ENCODE results near the gene ATP6V0A4.
"Not testable (repeated sequence)": the region's sequence is repeated elsewhere in the genome, so short reads cannot be mapped to it uniquely, and the experiment has no call there.

The ATP6V0A4 gene

GRCh38 chr7:138821912-138822311 is 23.9 kb upstream of the ATP6V0A4 start:
- TF ChIP-seq, protein P1, sequence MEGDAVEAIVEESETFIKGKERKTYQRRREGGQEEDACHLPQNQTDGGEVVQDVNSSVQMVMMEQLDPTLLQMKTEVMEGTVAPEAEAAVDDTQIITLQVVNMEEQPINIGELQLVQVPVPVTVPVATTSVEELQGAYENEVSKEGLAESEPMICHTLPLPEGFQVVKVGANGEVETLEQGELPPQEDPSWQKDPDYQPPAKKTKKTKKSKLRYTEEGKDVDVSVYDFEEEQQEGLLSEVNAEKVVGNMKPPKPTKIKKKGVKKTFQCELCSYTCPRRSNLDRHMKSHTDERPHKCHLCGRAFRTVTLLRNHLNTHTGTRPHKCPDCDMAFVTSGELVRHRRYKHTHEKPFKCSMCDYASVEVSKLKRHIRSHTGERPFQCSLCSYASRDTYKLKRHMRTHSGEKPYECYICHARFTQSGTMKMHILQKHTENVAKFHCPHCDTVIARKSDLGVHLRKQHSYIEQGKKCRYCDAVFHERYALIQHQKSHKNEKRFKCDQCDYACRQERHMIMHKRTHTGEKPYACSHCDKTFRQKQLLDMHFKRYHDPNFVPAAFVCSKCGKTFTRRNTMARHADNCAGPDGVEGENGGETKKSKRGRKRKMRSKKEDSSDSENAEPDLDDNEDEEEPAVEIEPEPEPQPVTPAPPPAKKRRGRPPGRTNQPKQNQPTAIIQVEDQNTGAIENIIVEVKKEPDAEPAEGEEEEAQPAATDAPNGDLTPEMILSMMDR (IDR thresholded peaks at IDR 0.05; ENCODE audit: low read depth, low read length) = no peak
- DNase-seq (ENCODE audit: extremely low read depth, low read depth) = no peak

GRCh38 chr7:138819625-138820024 is 21.6 kb upstream of the ATP6V0A4 start:
- DNase-seq (ENCODE audit: extremely low read depth, low read depth) = no peak
- TF ChIP-seq, protein P1 (IDR thresholded peaks at IDR 0.05; ENCODE audit: low read depth, low read length) = no peak

- TF ChIP-seq, protein P1 (IDR thresholded peaks at IDR 0.05; ENCODE audit: low read depth, low read length) = no peak
- no peak for DNase-seq (ENCODE audit: extremely low read depth, low read depth)
Observed at GRCh38 chr7:138816650-138817049, 18.7 kb upstream of the ATP6V0A4 start.

GRCh38 chr7:138814816-138815332 is 16.9 kb upstream of the ATP6V0A4 start:
- TF ChIP-seq, protein P1 (IDR thresholded peaks at IDR 0.05; ENCODE audit: low read depth, low read length) = no peak
- DNase-seq (ENCODE audit: extremely low read depth, low read depth) = no peak

- DNase-seq (ENCODE audit: extremely low read depth, low read depth) = no peak
- TF ChIP-seq, protein P1 (IDR thresholded peaks at IDR 0.05; ENCODE audit: low read depth, low read length) = no peak
Observed at GRCh38 chr7:138813945-138814344, 15.9 kb upstream of the ATP6V0A4 start.

DNA sequence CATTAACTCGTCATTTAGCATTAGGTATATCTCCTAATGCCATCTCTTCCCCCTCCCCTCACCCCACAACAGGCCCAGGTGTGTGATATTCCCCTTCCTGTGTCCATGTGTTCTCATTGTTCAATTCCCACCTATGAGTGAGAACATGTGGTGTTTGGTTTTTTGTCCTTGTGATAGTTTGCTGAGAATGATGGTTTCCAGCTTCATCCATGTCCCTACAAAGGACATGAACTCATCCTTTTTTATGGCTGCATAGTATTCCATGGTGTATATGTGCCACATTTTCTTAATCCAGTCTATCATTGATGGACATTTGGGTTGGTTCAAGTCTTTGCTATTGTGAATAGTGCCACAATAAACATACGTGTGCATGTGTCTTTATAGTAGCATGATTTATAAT is 13.3 kb upstream of the ATP6V0A4 start:
- DNase-seq (ENCODE audit: extremely low read depth, low read depth) = not testable (repeated sequence)

DNA sequence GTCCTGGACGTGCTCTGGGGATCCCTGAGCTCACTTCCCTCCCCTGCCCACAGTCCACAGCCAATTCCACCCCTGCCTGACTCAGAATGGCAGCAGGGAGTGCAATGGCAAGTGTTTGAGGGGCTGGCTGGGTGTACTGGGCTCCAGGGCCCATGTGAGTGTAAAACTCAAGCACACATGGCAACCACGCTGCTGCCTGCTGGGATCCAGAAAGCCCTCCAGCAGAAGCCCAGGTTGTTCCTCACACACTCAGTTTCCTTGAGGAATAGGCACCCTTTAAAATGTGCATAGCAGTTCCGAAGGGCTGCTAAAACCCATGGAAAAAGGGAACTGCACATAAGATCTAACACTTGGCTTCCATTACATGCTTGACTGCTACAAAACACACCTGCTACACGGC is 11.3 kb upstream of the ATP6V0A4 start:
- TF ChIP-seq, protein P1 (IDR thresholded peaks at IDR 0.05; ENCODE audit: low read depth, low read length) = no peak

GRCh38 chr7:138804618-138805017 is 6.6 kb upstream of the ATP6V0A4 start:
- TF ChIP-seq, protein P1 (IDR thresholded peaks at IDR 0.05; ENCODE audit: low read depth, low read length) = no peak
- no peak for DNase-seq (ENCODE audit: extremely low read depth, low read depth)

More for the DNA sequence above, 11.3 kb upstream of the ATP6V0A4 start:
- no peak for DNase-seq (ENCODE audit: extremely low read depth, low read depth)
